CD4-positive, alpha-beta T cell treated with Interleukin-17A for 1 hour (primary cell): ENCODE data around the gene BRD3.
A peak's percentile ranks its signal among the peaks of the same experiment; 100 is the strongest.

Source experiments
- DNase-seq: peaks from one replicate; pipeline ENCODE4 v3.0.0-alpha.2; 2020

Gene BRD3

GRCh38 chr9:134035041-134036039 lies 32.5 kb downstream of the BRD3 start:
- no peak for DNase-seq

- DNase-seq = no peak
These were observed 33.4 kb downstream of the BRD3 start for GRCh38 chr9:134034215-134035040.

GRCh38 chr9:134033516-134034214 lies 34.2 kb downstream of the BRD3 start:
- no peak for DNase-seq

- no peak for DNase-seq
These were observed 35.2 kb downstream of the BRD3 start for GRCh38 chr9:134032456-134033222.

- DNase-seq = no peak
These were observed 36.0 kb downstream of the BRD3 start for GRCh38 chr9:134031783-134032182.

- no peak for DNase-seq
These were observed 36.9 kb downstream of the BRD3 start for GRCh38 chr9:134030821-134031470.

GRCh38 chr9:134029248-134030226 lies 38.3 kb downstream of the BRD3 start:
- no peak for DNase-seq

GRCh38 chr9:134028575-134029247 lies 39.1 kb downstream of the BRD3 start:
- DNase-seq = no peak

- DNase-seq = no peak
These were observed 39.8 kb downstream of the BRD3 start for GRCh38 chr9:134028076-134028475.

- no peak for DNase-seq
These were observed 40.3 kb downstream of the BRD3 start for GRCh38 chr9:134027561-134027960.

GRCh38 chr9:134026981-134027380 lies 40.8 kb downstream of the BRD3 start:
- DNase-seq = no peak

- DNase-seq = no peak
These were observed 41.2 kb downstream of the BRD3 start for GRCh38 chr9:134026581-134026980.

- DNase-seq = peak; percentile 44
These were observed 42.0 kb downstream of the BRD3 start for GRCh38 chr9:134025606-134026541.

GRCh38 chr9:134024828-134025605 lies 42.8 kb downstream of the BRD3 start, which contains the start of gene BRD3OS:
Gene BRD3OS, plus strand, starts transcription at chr9:134025481. Its CDS starts 1,267 bp downstream, at chr9:134026748.
- peak; percentile 95 for DNase-seq

GRCh38 chr9:134024214-134024792 lies 43.5 kb downstream of the BRD3 start:
- no peak for DNase-seq

GRCh38 chr9:134014946-134015345 lies 52.9 kb downstream of the BRD3 start:
- no peak for DNase-seq

GRCh38 chr9:134011401-134011800 lies 56.4 kb downstream of the BRD3 start:
- DNase-seq = no peak
